Airway epithelial cell (primary cell): ENCODE results near the gene TMEM252. TPM values are rescaled to one million over a fixed set of nuclear protein-coding genes. Genes with fewer than 3 reads are reported as not detected.

ENCODE experiments used
- total RNA-seq: library from RNA; depleted of rRNA; stranded (reverse); fragments of >200 nt; gene quantifications from 2 replicates; pipeline ENCODE4 v1.2.3, GENCODE V29; 2015

Gene TMEM252, protein sequence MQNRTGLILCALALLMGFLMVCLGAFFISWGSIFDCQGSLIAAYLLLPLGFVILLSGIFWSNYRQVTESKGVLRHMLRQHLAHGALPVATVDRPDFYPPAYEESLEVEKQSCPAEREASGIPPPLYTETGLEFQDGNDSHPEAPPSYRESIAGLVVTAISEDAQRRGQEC
- not detected in 2 replicates for total RNA-seq

DNA sequence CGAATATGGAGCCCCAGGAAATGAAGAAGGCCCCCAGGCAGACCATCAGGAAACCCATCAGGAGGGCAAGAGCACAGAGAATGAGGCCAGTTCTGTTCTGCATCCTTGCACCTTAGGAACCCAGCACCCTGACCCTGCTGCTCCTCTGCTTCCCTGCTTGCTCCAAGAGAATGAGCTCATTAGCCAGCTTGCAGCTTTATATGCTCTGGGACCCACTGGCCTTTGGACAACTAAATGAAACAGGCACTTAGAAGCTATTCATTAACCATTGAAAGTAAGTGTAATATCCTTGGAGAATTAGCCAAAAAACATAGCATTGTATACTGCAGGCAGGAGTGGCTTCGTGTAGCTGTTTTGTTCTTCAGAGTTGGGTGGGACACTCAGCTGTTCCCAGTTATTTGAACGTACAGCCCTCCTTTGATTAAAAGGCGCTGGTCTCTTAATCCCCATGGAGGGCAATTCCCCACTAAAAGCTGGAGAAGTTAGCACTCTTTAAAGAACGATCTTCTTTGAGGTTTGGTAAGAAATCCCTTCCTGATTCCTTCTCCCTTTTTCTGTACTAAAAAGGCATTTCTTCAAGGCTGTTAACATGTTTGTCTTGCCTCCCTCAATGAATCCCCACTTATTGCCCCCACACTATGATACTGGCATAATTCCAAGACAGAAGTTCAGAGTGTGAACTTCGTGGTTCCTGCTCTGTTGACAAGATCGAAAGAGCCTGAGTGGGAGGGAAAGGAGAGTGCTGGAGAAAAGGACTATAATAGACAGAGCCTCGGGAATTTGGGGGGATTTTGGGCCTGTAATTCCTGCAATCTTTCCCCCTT is at the start of gene TMEM252:
Gene TMEM252 (minus strand): TSS at position 172 of the 824 bp plus-strand sequence. CDS start 69 bp downstream, at position 103.

Other genes with a start within 250 kb of the TMEM252 start
- gene FOXD4L3, start 238.0 kb downstream of the TMEM252 start, total RNA-seq = not detected in 2 replicates
- 0.05 TPM in 1 of 2 replicates, not detected in the other for gene PGM5, start 184.3 kb downstream of the TMEM252 start, total RNA-seq
- 0.28 and 0.37 TPM in 2 replicates for gene PIP5K1B, start 164.4 kb upstream of the TMEM252 start, total RNA-seq